PC-9 (cell line): Measurements from ENCODE around the gene SGCE. TPM values are rescaled to one million over a fixed set of nuclear protein-coding genes. Genes with fewer than 3 reads are reported as not detected.

ENCODE experiments used
- BruUV-seq: library from RNA; stranded (reverse); fragments of 400-500 nt; replicated peaks from 2 replicates; lab custom pipeline; 2021; lab: Mats Ljungman, UMichigan
- CTCF ChIA-PET: fragments of 300-600 bp; sonication (Branson Sonifier 250); formaldehyde crosslinking; loops from one replicate; lab custom pipeline; 2022; ENCODE audit warnings: antibody characterized with exemption; lab: Charles Lee
- POLR2A ChIA-PET: fragments of 300-600 bp; sonication (Branson Sonifier 250); formaldehyde crosslinking; loops from one replicate; lab custom pipeline; 2022; ENCODE audit warnings: antibody characterized with exemption; ENCODE audit not compliant: unreplicated experiment; lab: Charles Lee
- DNase-seq, 2 experiments: peaks; one replicate each; pipeline versions ENCODE4 v3.0.0 to v3.0.0-alpha.2; 2015 to 2022; ENCODE audit warnings: mixed read lengths in 1 of 2
- H2AFZ ChIP-seq: fragments of 200-600 bp; sonication (generic); 2 replicates; pipeline ENCODE4 v1.8.1; 2017; ENCODE audit warnings: antibody characterized with exemption
- H3F3A ChIP-seq: fragments of 200-600 bp; sonication (generic); 2 replicates; pipeline ENCODE4 v1.8.1; 2017; ENCODE audit warnings: antibody characterized with exemption, mild to moderate bottlenecking, low read depth; ENCODE audit not compliant: insufficient read depth
- H3K27ac ChIP-seq: fragments of 200-600 bp; sonication (generic); 2 replicates; pipeline ENCODE4 v1.6.1; 2016; ENCODE audit warnings: mixed run types
- H3K27me3 ChIP-seq: fragments of 200-600 bp; sonication (generic); 2 replicates; pipeline ENCODE4 v1.6.1; 2016; ENCODE audit warnings: low read depth, mixed run types; ENCODE audit not compliant: insufficient read depth
- H3K36me3 ChIP-seq: fragments of 200-600 bp; sonication (generic); 2 replicates; pipeline ENCODE4 v1.6.1; 2016; ENCODE audit warnings: low read depth, mixed run types
- H3K4me1 ChIP-seq: fragments of 200-600 bp; sonication (generic); replicated peaks from 2 replicates; pipeline ENCODE4 v1.6.1; 2016; ENCODE audit warnings: mixed run types; ENCODE audit not compliant: insufficient read depth
- H3K4me2 ChIP-seq: fragments of 200-600 bp; sonication (generic); 2 replicates; pipeline ENCODE4 v1.6.1; 2017; ENCODE audit warnings: mixed run types
- H3K4me3 ChIP-seq: fragments of 200-600 bp; sonication (generic); 2 replicates; pipeline ENCODE4 v1.6.1; 2016; ENCODE audit warnings: mixed run types
- H3K79me2 ChIP-seq: fragments of 200-600 bp; sonication (generic); 2 replicates; pipeline ENCODE4 v1.6.1; 2017; ENCODE audit warnings: low read depth, mixed run types
- H3K9me2 ChIP-seq: fragments of 200-600 bp; sonication (generic); 2 replicates; pipeline ENCODE4 v1.8.1; 2017; ENCODE audit warnings: mild to moderate bottlenecking; ENCODE audit not compliant: insufficient read depth
- H3K9me3 ChIP-seq: fragments of 200-600 bp; sonication (generic); 2 replicates; pipeline ENCODE4 v1.8.1; 2016; ENCODE audit warnings: low read depth; ENCODE audit not compliant: insufficient read depth
- H4K20me1 ChIP-seq: fragments of 200-600 bp; sonication (generic); 2 replicates; pipeline ENCODE4 v1.8.1; 2017; ENCODE audit not compliant: insufficient read depth
- CTCF ChIP-seq: fragments of 200-600 bp; sonication (generic); conservative IDR thresholded peaks from 2 replicates; pipeline ENCODE4 v1.6.1; 2017; ENCODE audit warnings: mixed run types, antibody characterized with exemption, mild to moderate bottlenecking, moderate library complexity
- EZH2 ChIP-seq: fragments of 200-600 bp; sonication (generic); IDR thresholded peaks from 2 replicates; pipeline ENCODE4 v1.8.0; 2017; ENCODE audit warnings: antibody characterized with exemption, low read depth
- intact Hi-C: fragments of 100-400 bp; cut with micrococcal nuclease; formaldehyde crosslinking; loops from one replicate; pipeline ENCODE4 v1.10.0; 2022; ENCODE audit not compliant: unreplicated experiment
- total RNA-seq: library from RNA; stranded (reverse); gene quantifications from 2 replicates; pipeline ENCODE4 v1.2.3, GENCODE V29; 2021

SGCE gene
- total RNA-seq, 1 experiment from 2014 or later = 37.7 TPM

GRCh38 chr7:94567396-94567795, 88.5 kb downstream of the SGCE start:
- intact Hi-C loops = no loop called here
- Histone ChIP-seq H3K9me2 (no peaks in the 10 kb centered on the region), H3K79me2 (no peaks in the 10 kb centered on the region), H3K4me2 (no peak overlapping the region), H3K36me3 (no peaks in the 10 kb centered on the region), H3K9me3 (peaks cover 6% of the 10 kb centered on the region; the same call in 1 of the 2 replicates), H3K27ac (no peak overlapping the region), H4K20me1 (no peaks in the 10 kb centered on the region), H2AFZ (no peak overlapping the region), H3F3A (no peaks in the 10 kb centered on the region), H3K4me1 (no peaks in the 10 kb centered on the region), H3K4me3 (no peak overlapping the region), H3K27me3 (no peaks in the 10 kb centered on the region)
- no peak for TF ChIP-seq EZH2
- no peak for TF ChIP-seq CTCF
- no TSS peak for BruUV-seq
- ChIA-PET CTCF (no interaction called here), POLR2A (no interaction called here)
- DNase-seq = no peak

- Histone ChIP-seq H3K4me1 (no peaks in the 10 kb centered on the region), H3K9me3 (peaks cover 6% of the 10 kb centered on the region; the same call in 1 of the 2 replicates), H3K36me3 (no peaks in the 10 kb centered on the region), H3K4me2 (no peak overlapping the region), H3K27ac (no peak overlapping the region), H3K27me3 (no peaks in the 10 kb centered on the region), H3K4me3 (no peak overlapping the region), H3K9me2 (no peaks in the 10 kb centered on the region), H3F3A (no peaks in the 10 kb centered on the region), H4K20me1 (no peaks in the 10 kb centered on the region), H3K79me2 (no peaks in the 10 kb centered on the region), H2AFZ (no peak overlapping the region)
- intact Hi-C loops = no loop called here
- ChIA-PET CTCF (interaction anchor here (0.7 kb wide), 1 partner anchor 172 kb away, joined by 3 read pairs; no protein-coding TSS in a partner anchor), POLR2A (interaction anchor here (0.6 kb wide), 1 partner anchor 24 kb away, joined by 3 read pairs; no protein-coding TSS in a partner anchor)
- BruUV-seq = no TSS peak
- DNase-seq = no peak
- TF ChIP-seq CTCF = no peak
- TF ChIP-seq EZH2 = no peak
These were observed 90.6 kb downstream of the SGCE start for GRCh38 chr7:94565247-94565894.

- TF ChIP-seq EZH2 = no peak
- TF ChIP-seq CTCF = no peak
- H3K9me3 ChIP-seq = peaks cover 3% of the 10 kb centered on the region; the same call in 1 of the 2 replicates
- BruUV-seq = no TSS peak
- no peaks in the 10 kb centered on the region for H3K79me2 ChIP-seq
- no peaks in the 10 kb centered on the region for H3K4me1 ChIP-seq
- no peaks in the 10 kb centered on the region for H3K36me3 ChIP-seq
- H2AFZ ChIP-seq = no peak overlapping the region
- ChIA-PET POLR2A (no interaction called here), CTCF (no interaction called here)
- no peak overlapping the region for H3K4me2 ChIP-seq
- no peak for DNase-seq
- H3F3A ChIP-seq = no peaks in the 10 kb centered on the region
- H3K4me3 ChIP-seq = no peak overlapping the region
- H4K20me1 ChIP-seq = no peaks in the 10 kb centered on the region
- H3K9me2 ChIP-seq = no peaks in the 10 kb centered on the region
- intact Hi-C loops = no loop called here
- H3K27me3 ChIP-seq = no peaks in the 10 kb centered on the region
- no peak overlapping the region for H3K27ac ChIP-seq
These were observed 93.4 kb downstream of the SGCE start for GRCh38 chr7:94562525-94562924.
